Fibroblast of peridontal ligament (primary cell): ENCODE measurements around the gene AHCYL1.
"Not testable (repeated sequence)": the region's sequence is repeated elsewhere in the genome, so short reads cannot be mapped to it uniquely, and the experiment has no call there.

Source experiments
- DNase-seq: peaks from one replicate; pipeline ENCODE4 v3.0.0-alpha.2; 2010; ENCODE audit errors: extremely low read depth

Gene AHCYL1

GRCh38 chr1:109984456-109985246, at the start of gene AHCYL1:
Gene AHCYL1 (plus strand): TSS chr1:109984765. CDS start chr1:109985053, 288 bp downstream.
- peak; percentile 98 for DNase-seq

GRCh38 chr1:109935451-109935900, 49.1 kb upstream of the AHCYL1 start:
- DNase-seq, result no peak

GRCh38 chr1:109937738-109938137, 46.8 kb upstream of the AHCYL1 start:
- no peak for DNase-seq

- no peak for DNase-seq
Observed at GRCh38 chr1:109938556-109938955, 46.0 kb upstream of the AHCYL1 start.

GRCh38 chr1:109942434-109942833, 42.1 kb upstream of the AHCYL1 start:
- no peak for DNase-seq

- DNase-seq, result no peak
Observed at GRCh38 chr1:109944541-109944940, 40.0 kb upstream of the AHCYL1 start.

- peak; percentile 33 for DNase-seq
Observed at GRCh38 chr1:109946511-109946910, 38.1 kb upstream of the AHCYL1 start.

GRCh38 chr1:109947582-109948284, 36.8 kb upstream of the AHCYL1 start:
- DNase-seq, result no peak

GRCh38 chr1:109948285-109948630, 36.3 kb upstream of the AHCYL1 start:
- DNase-seq, result no peak

- no peak for DNase-seq
Observed at GRCh38 chr1:109950038-109950437, 34.5 kb upstream of the AHCYL1 start.

GRCh38 chr1:109950509-109950908, 34.1 kb upstream of the AHCYL1 start:
- no peak for DNase-seq

GRCh38 chr1:109951501-109951900, 33.1 kb upstream of the AHCYL1 start:
- not testable (repeated sequence) for DNase-seq

- no peak for DNase-seq
Observed at GRCh38 chr1:109954041-109954512, 30.5 kb upstream of the AHCYL1 start.

GRCh38 chr1:109959632-109959973, 25.0 kb upstream of the AHCYL1 start:
- DNase-seq, result no peak

GRCh38 chr1:109959974-109960744, 24.4 kb upstream of the AHCYL1 start:
- peak; percentile 87 for DNase-seq

GRCh38 chr1:109960745-109961094, 23.8 kb upstream of the AHCYL1 start:
- no peak for DNase-seq

- DNase-seq, result no peak
Observed at GRCh38 chr1:109963864-109964263, 20.7 kb upstream of the AHCYL1 start.

- DNase-seq, result peak; percentile 93
Observed at GRCh38 chr1:109969146-109969829, 15.3 kb upstream of the AHCYL1 start.

GRCh38 chr1:109969907-109970306, 14.7 kb upstream of the AHCYL1 start:
- no peak for DNase-seq

- peak; percentile 54 for DNase-seq
Observed at GRCh38 chr1:109971559-109971958, 13.0 kb upstream of the AHCYL1 start.

GRCh38 chr1:109974191-109974590, 10.4 kb upstream of the AHCYL1 start:
- no peak for DNase-seq

GRCh38 chr1:109975718-109976117, 8.8 kb upstream of the AHCYL1 start:
- peak; percentile 83 for DNase-seq
